GM23248 (cell line): Measurements from ENCODE around the gene PLCH2.

ENCODE experiments used
- EZH2 ChIP-seq: fragments of 200-600 bp; sonication (generic); IDR thresholded peaks from 2 replicates; pipeline ENCODE4 v1.6.1; 2018; ENCODE audit warnings: antibody characterized with exemption, mild to moderate bottlenecking; ENCODE audit not compliant: insufficient read depth, poor library complexity, severe bottlenecking
- EZH2phosphoT487 ChIP-seq: fragments of 200-600 bp; sonication (generic); IDR thresholded peaks from 2 replicates; pipeline ENCODE4 v1.6.1; 2018; ENCODE audit warnings: antibody characterized with exemption, moderate library complexity, mild to moderate bottlenecking, low read depth; ENCODE audit not compliant: insufficient read depth

DNA sequence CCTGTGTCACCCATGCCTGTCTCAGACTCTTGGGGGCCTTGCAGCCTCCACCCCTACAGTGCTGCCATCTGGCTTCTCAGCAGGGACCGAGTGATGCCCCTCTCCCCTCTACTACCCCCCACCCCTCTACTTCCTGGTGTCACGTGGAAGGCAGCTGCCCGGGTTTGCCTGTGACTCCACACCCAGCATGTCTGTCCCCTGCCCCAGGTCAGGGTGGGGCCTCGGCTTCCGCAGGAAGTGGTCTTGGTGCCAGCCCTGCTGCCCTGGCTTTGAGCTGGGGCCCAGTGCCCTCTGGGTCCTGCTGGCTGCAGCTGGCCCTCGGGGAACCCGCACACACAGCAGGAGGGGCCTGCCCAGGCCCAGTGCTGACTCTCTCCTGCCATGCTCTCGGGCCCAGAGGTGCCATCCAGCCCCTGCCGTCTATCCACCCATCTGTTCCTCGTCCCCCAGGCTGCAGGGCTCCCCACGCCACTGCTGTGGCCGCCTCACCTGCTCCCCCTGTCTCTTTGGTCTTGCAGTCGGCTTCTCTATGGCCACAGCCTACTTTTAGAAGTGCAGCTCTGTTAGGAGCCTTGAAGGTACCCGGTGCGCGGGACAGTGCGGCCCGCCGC lies 24.0 kb downstream of the PLCH2 start:
- no peak for TF ChIP-seq EZH2
- TF ChIP-seq EZH2phosphoT487 = no peak
